ENCODE measurements around the gene DNAJB1. TPM values are rescaled to one million over a fixed set of nuclear protein-coding genes. Genes with fewer than 3 reads are reported as not detected.

Gene DNAJB1
- total and polyA plus RNA-seq, 2 of the 13 experiments (the other 11 are each of a cell fraction or from before 2014, with no cell fraction given): 87.5 to 97.3 TPM

DNA sequence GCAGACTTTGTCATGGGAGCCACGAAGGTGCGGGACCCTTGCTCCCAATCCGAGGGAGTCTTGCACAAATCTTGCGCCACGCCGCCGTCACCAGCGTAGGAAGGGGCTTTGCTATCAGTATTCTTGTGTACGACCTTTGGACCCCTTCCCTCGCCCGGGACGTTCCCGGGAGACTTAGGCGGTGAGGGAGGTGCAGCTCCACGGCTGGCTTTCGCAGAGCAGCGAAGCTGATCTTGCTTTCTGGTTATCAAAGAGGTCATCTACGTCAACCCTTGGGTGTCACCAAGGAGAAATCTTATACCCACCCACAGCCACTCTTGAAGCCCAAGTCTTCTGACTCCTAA, 11.8 kb upstream of the DNAJB1 start (continued):
- TF ChIP-seq GATAD1 (CRISPR knock-in tag; IDR thresholded peaks at IDR 0.05) (no peak), WIZ (CRISPR knock-in tag; IDR thresholded peaks at IDR 0.05) (no peak), TRIM24 (CRISPR knock-in tag; IDR thresholded peaks at IDR 0.05) (no peak), CEBPB (IDR thresholded peaks at IDR 0.05; ENCODE audit: borderline replicate concordance, low read depth, low read length) (peak; percentile 68), CBFB (CRISPR knock-in tag; IDR thresholded peaks at IDR 0.05) (no peak), PITX1 (CRISPR knock-in tag; IDR thresholded peaks at IDR 0.05) (no peak), ARNT (IDR thresholded peaks at IDR 0.05) (no peak)
- TF ChIP-seq, protein P1, sequence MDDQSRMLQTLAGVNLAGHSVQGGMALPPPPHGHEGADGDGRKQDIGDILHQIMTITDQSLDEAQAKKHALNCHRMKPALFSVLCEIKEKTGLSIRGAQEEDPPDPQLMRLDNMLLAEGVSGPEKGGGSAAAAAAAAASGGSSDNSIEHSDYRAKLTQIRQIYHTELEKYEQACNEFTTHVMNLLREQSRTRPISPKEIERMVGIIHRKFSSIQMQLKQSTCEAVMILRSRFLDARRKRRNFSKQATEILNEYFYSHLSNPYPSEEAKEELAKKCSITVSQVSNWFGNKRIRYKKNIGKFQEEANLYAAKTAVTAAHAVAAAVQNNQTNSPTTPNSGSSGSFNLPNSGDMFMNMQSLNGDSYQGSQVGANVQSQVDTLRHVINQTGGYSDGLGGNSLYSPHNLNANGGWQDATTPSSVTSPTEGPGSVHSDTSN (CRISPR knock-in tag; IDR thresholded peaks at IDR 0.05; ENCODE audit: borderline replicate concordance): no peak

DNA sequence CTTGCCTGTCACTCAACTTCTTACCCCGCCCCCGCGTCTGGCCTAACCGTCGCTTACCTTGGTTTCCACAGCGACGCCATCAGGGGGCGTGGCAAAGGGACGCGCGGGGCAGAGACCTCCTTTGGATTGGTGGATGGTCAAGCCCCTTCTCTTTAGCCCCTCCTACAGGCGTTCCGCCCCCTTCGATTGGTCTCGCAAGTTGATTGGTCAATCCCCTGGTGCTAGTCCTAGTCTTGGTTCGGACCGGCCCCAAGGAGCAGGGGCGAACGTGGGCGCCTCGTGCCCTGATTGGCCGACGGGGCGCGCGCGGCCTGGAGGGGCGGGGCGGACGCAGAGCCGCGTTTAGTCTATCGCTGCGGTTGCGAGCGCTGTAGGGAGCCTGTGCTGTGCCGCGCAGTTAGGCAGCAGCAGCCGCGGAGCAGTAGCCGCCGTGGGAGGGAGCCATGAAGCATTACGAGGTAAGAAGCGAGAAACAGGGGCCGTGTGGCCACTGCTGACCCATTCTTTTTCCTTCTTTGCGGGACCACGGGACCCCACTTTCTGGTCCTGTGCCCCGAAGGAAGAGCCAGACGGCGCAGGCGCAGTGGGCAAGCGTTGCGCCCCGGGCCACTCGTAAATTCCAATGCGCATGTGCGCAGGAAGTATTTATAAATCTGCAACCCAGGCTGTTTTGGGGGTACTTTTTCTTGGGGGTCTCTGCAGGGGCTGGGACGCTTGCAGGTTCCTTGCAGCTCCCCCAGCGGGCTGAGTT, 11.2 kb upstream of the DNAJB1 start, which contains the start of gene TECR:
Gene TECR, plus strand, starts transcription at position 341 of the 751 bp plus-strand sequence. Its CDS starts 103 bp downstream, at position 444.
- POLR2A ChIA-PET: interaction anchor here (0.5 to 3.6 kb wide), 4 partner anchors 10 to 400 kb away, joined by 4 to 39 read pairs (median 4); partner anchors contain the start of gene DNAJB1
- intact Hi-C loops (cut with micrococcal nuclease; ENCODE audit: unreplicated experiment): loop anchor here (1.0 kb wide), 1 partner anchor 9 kb away; no protein-coding TSS in a partner anchor
- TF ChIP-seq ZNF354B (CRISPR knock-in tag; IDR thresholded peaks at IDR 0.05) (no peak), CC2D1A (CRISPR knock-in tag; IDR thresholded peaks at IDR 0.05) (no peak), PAWR (CRISPR knock-in tag; IDR thresholded peaks at IDR 0.05; ENCODE audit: borderline replicate concordance) (no peak), MXD4 (CRISPR knock-in tag; IDR thresholded peaks at IDR 0.05) (peak; percentile 82), RARA (CRISPR knock-in tag; IDR thresholded peaks at IDR 0.05) (no peak), ZNF773 (CRISPR knock-in tag; IDR thresholded peaks at IDR 0.05; ENCODE audit: borderline replicate concordance) (peak; percentile 46; the same call in 1 of the 2 replicates), HDAC2 (CRISPR knock-in tag; IDR thresholded peaks at IDR 0.05) (no peak; the same call in none of the 2 replicates), GZF1 (CRISPR knock-in tag; IDR thresholded peaks at IDR 0.05) (0 out of 2 replicates have a peak, but pooled peaks have one; percentile 35), FOXP1 (IDR thresholded peaks at IDR 0.05) (no peak), FOXP1 (CRISPR knock-in tag; IDR thresholded peaks at IDR 0.05) (no peak), YY1 (IDR thresholded peaks at IDR 0.05; ENCODE audit: insufficient read depth, insufficient replicate concordance, low read depth, low read length) (peak; percentile 18), BHLHE40 (IDR thresholded peaks at IDR 0.05; ENCODE audit: low read length) (0 out of 2 replicates have a peak, but pooled peaks have one; percentile 7), ADNP (CRISPR knock-in tag; IDR thresholded peaks at IDR 0.05) (no peak), SYNCRIP (IDR thresholded peaks at IDR 0.05; ENCODE audit: insufficient read depth, low read depth, low read length) (no peak), ZNF619 (CRISPR knock-in tag; IDR thresholded peaks at IDR 0.05) (peak; percentile 53; the same call in 1 of the 2 replicates), KLF12 (CRISPR knock-in tag; IDR thresholded peaks at IDR 0.05; ENCODE audit: borderline replicate concordance) (no peak; the same call in 1 of the 2 replicates), CEBPG (CRISPR knock-in tag; IDR thresholded peaks at IDR 0.05) (peak; percentile 40; the same call in 1 of the 2 replicates)
- TF ChIP-seq, protein P2, sequence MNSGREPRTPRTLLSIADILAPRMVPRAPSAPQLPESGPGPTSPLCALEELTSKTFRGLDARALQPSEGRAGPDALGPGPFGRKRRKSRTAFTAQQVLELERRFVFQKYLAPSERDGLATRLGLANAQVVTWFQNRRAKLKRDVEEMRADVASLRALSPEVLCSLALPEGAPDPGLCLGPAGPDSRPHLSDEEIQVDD (CRISPR knock-in tag; IDR thresholded peaks at IDR 0.05; ENCODE audit: borderline replicate concordance): peak; percentile 46; the same call in 1 of the 2 replicates

More for the DNA sequence above, 11.2 kb upstream of the DNAJB1 start, which contains the start of gene TECR:
- H3K36me3 ChIP-seq (replicated peaks in 1 of 2; ENCODE audit: control insufficient read depth in 1 of 2, insufficient read depth in 2 of 2, low read length in 2 of 2): peaks cover 0 to 6% of the 10 kb centered on the region in 2 experiments; a peak in 2 of 5 replicates
- no peaks in the 10 kb centered on the region for H3K9me3 ChIP-seq (ENCODE audit: low read length)
- H2AFZ ChIP-seq (ENCODE audit: low read length): peak within 1 kb of the TSS; percentile 73
- no peaks in the 10 kb centered on the region for H4K20me1 ChIP-seq (ENCODE audit: insufficient read depth, low read length)
- peak within 1 kb of the TSS; percentile 78 to 89 (median 85) for H3K4me3 ChIP-seq (replicated peaks in 1 of 3; ENCODE audit: insufficient read depth in 1 of 3, low read depth in 2 of 3, low read length in 3 of 3)
- TSS peak; percentile 80 for BruUV-seq (replicated peaks)
- FAIRE-seq (peak; percentile 93), DNase-seq (ENCODE audit: low spot score) (peak; percentile 99), ATAC-seq (peak; percentile 98)
- H3K4me2 ChIP-seq (ENCODE audit: low read depth, low read length): peak within 1 kb of the TSS; percentile 88
- peak within 1 kb of the TSS; percentile 82 for H3K27ac ChIP-seq (ENCODE audit: extremely low read length, insufficient read depth, low read length)
- under 1% methylated on average over 28 of the region's 59 CpGs for WGBS (ENCODE audit: low lambda C conversion rate)
- in situ Hi-C loops (cut with HindIII; ENCODE audit: extremely low pct_ligation_motif_present, low pct_unique_long_range_greater_than_20kb): no loop called here
- peaks cover 28% of the 10 kb centered on the region for H3K4me1 ChIP-seq (ENCODE audit: insufficient read depth, low read length)
- peak within 1 kb of the TSS; percentile 85 for H3K9ac ChIP-seq (ENCODE audit: insufficient read depth, low read depth, low read length)
- CTCF ChIA-PET (ENCODE audit: low intra/inter-chr PET ratio, low total read pairs): no interaction called here
- H3K79me2 ChIP-seq (ENCODE audit: insufficient read depth, low read length): peaks cover 38% of the 10 kb centered on the region
- H3K27me3 ChIP-seq (ENCODE audit: control insufficient read depth in 1 of 2, insufficient read depth in 2 of 2, low read length in 2 of 2): no peaks in the 10 kb centered on the region; a peak in 1 of 5 replicates
